ENCODE results near the gene LCMT1. TPM values are rescaled to one million over a fixed set of nuclear protein-coding genes. Genes with fewer than 3 reads are reported as not detected.

LCMT1 gene
- total RNA-seq, 2 donors from 2014 or later, result 66.9 to 68.6 TPM

DNA sequence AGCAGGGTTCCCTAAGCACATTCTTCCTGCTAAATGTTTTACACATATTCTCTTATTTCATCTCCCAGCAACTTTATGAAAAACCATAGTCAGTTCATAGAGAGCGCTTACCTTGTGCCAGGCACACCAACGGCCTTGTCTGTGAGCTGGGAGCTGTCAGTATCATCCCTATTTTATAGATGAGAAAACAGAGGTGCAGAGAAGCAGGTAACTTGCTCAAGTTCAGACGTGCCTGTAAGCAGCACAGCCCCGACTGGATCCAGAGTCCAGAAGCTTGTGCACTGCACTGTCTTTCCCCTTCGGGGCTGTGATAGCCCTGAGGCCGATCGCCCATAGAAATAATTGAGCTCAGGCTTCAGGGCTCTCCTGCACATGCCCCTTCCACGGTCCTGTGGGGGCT lies 111.4 kb downstream of the LCMT1 start:
- Mint-ChIP-seq H3K9me3 (no peaks in the 10 kb centered on the region), H3K27ac (no peak overlapping the region), H3K27me3 (ENCODE audit: insufficient read depth) (peaks cover 1% of the 10 kb centered on the region), H3K36me3 (ENCODE audit: low read depth) (no peaks in the 10 kb centered on the region), H3K4me1 (no peaks in the 10 kb centered on the region), H3K4me3 (no peak overlapping the region)
- Histone ChIP-seq H3K27ac (ENCODE audit: low read depth, low read length) (no peak overlapping the region), H3K9ac (ENCODE audit: extremely low read depth, low read length, poor library complexity, severe bottlenecking) (no peak overlapping the region), H3K36me3 (ENCODE audit: control insufficient read depth, insufficient read depth, low read length) (no peaks in the 10 kb centered on the region), H3K4me1 (ENCODE audit: control insufficient read depth, insufficient read depth, low read length) (no peaks in the 10 kb centered on the region), H3K27me3 (ENCODE audit: control insufficient read depth, insufficient read depth, low read length, poor library complexity, severe bottlenecking) (no peaks in the 10 kb centered on the region), H3K9me3 (ENCODE audit: control insufficient read depth, low read length) (no peaks in the 10 kb centered on the region), H3K4me3 (ENCODE audit: low read length) (no peak overlapping the region)
- TF ChIP-seq, protein P1, sequence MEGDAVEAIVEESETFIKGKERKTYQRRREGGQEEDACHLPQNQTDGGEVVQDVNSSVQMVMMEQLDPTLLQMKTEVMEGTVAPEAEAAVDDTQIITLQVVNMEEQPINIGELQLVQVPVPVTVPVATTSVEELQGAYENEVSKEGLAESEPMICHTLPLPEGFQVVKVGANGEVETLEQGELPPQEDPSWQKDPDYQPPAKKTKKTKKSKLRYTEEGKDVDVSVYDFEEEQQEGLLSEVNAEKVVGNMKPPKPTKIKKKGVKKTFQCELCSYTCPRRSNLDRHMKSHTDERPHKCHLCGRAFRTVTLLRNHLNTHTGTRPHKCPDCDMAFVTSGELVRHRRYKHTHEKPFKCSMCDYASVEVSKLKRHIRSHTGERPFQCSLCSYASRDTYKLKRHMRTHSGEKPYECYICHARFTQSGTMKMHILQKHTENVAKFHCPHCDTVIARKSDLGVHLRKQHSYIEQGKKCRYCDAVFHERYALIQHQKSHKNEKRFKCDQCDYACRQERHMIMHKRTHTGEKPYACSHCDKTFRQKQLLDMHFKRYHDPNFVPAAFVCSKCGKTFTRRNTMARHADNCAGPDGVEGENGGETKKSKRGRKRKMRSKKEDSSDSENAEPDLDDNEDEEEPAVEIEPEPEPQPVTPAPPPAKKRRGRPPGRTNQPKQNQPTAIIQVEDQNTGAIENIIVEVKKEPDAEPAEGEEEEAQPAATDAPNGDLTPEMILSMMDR (conservative IDR thresholded peaks at IDR 0.05), result no peak
- no peak for DNase-seq
- WGBS, 2 experiments (ENCODE audit: insufficient coverage in 1 of 2, insufficient read length in 1 of 2), result 77 to 90% methylated on average over 7 to 8 of the region's 8 CpGs

DNA sequence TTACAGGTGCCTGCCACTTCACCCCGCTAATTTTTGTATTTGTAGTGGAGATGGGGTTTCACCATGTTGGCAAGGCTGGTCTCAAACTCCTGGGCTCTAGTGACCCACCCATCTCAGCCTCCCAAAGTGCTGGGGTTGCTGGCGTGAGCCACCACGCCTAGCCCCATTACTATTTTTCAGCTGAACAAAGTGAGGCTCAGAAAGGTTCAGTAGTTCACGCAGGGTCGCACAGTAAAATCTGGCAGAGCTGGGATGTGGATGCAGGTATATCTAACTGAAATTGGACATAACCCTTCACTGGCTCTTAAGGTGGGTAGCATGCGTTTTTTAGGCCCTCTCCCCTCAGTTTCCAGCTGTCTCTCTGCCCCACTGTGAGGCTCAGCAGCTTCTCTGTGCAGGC lies 112.4 kb downstream of the LCMT1 start:
- TF ChIP-seq, protein P1 (conservative IDR thresholded peaks at IDR 0.05), result no peak
- WGBS, 2 experiments (ENCODE audit: insufficient coverage in 1 of 2, insufficient read length in 1 of 2), result 89 to 100% methylated on average over 3 to 6 of the region's 6 CpGs
- Mint-ChIP-seq H3K9me3 (no peaks in the 10 kb centered on the region), H3K36me3 (ENCODE audit: low read depth) (no peaks in the 10 kb centered on the region), H3K27me3 (ENCODE audit: insufficient read depth) (peaks cover 1% of the 10 kb centered on the region), H3K4me1 (peaks cover 2% of the 10 kb centered on the region), H3K27ac (no peak overlapping the region), H3K4me3 (no peak overlapping the region)
- Histone ChIP-seq H3K27me3 (ENCODE audit: control insufficient read depth, insufficient read depth, low read length, poor library complexity, severe bottlenecking) (no peaks in the 10 kb centered on the region), H3K9me3 (ENCODE audit: control insufficient read depth, low read length) (no peaks in the 10 kb centered on the region), H3K4me1 (ENCODE audit: control insufficient read depth, insufficient read depth, low read length) (no peaks in the 10 kb centered on the region), H3K4me3 (ENCODE audit: low read length) (no peak overlapping the region), H3K9ac (ENCODE audit: extremely low read depth, low read length, poor library complexity, severe bottlenecking) (no peak overlapping the region), H3K36me3 (ENCODE audit: control insufficient read depth, insufficient read depth, low read length) (no peaks in the 10 kb centered on the region), H3K27ac (ENCODE audit: low read depth, low read length) (no peak overlapping the region)
- no peak for DNase-seq

DNA sequence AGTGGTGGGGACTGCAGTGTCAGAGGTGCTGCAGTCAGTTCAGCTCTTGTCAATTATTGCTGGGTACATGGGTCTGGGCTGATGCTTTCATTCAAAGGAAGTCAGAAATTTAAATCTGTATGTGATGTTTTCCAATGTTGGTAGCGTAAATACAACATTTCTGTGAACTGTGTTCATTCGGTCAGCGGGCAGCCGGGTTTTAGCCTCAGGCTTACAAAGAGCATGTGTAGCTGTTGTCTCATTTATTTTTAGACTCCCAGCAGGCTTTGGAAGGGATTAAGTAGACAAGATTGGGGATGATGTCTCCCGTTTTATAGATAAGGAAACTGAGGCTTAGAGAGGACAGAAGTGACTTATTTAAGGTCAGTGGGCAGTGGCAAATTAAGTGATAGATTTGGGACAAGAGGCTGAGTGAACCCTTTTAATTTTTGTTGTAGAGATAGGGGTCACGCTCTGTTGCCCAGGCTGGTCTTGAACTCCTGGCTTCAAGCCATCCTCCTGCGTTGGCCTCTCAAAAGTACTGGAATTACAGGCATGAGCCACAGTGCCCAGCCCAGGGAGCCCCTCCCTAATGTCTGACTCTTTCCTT lies 113.3 kb downstream of the LCMT1 start:
- H3K9ac ChIP-seq (ENCODE audit: extremely low read depth, low read length, poor library complexity, severe bottlenecking), result no peak overlapping the region
- no peak for DNase-seq
- no peak overlapping the region for H3K27ac ChIP-seq (ENCODE audit: low read depth, low read length)
- WGBS, 2 experiments (ENCODE audit: insufficient coverage in 1 of 2, insufficient read length in 1 of 2), result 93 to 96% methylated on average over 7 of the region's 7 CpGs
- Mint-ChIP-seq H3K9me3 (no peaks in the 10 kb centered on the region), H3K27me3 (ENCODE audit: insufficient read depth) (peaks cover 1% of the 10 kb centered on the region), H3K4me3 (no peak overlapping the region), H3K27ac (peak overlapping the region; percentile 68), H3K36me3 (ENCODE audit: low read depth) (no peaks in the 10 kb centered on the region), H3K4me1 (peaks cover 2% of the 10 kb centered on the region)
- no peaks in the 10 kb centered on the region for H3K36me3 ChIP-seq (ENCODE audit: control insufficient read depth, insufficient read depth, low read length)
- TF ChIP-seq, protein P1 (conservative IDR thresholded peaks at IDR 0.05), result no peak
- H3K27me3 ChIP-seq (ENCODE audit: control insufficient read depth, insufficient read depth, low read length, poor library complexity, severe bottlenecking), result no peaks in the 10 kb centered on the region
- no peaks in the 10 kb centered on the region for H3K9me3 ChIP-seq (ENCODE audit: control insufficient read depth, low read length)
- H3K4me1 ChIP-seq (ENCODE audit: control insufficient read depth, insufficient read depth, low read length), result no peaks in the 10 kb centered on the region
- no peak overlapping the region for H3K4me3 ChIP-seq (ENCODE audit: low read length)

Other genes with a start within 250 kb of the LCMT1 start
- gene ARHGAP17, start 96.4 kb upstream of the LCMT1 start, total RNA-seq, result 100 to 1,000 TPM in 1 of 2 donors, 10 to 100 TPM in 1; 95.0 to 106 TPM
- gene AQP8, start 105.2 kb downstream of the LCMT1 start, total RNA-seq, result under 1 TPM in 1 of 2 donors, not detected in 1; 0.27 TPM
- gene ZKSCAN2, start 146.1 kb downstream of the LCMT1 start, total RNA-seq, result 10 to 100 TPM; 19.2 to 19.6 TPM